ENCODE measurements around the gene FAM107A.

The FAM107A gene

GRCh38 chr3:58591517-58592510 lies 14.6 kb upstream of the FAM107A start:
- no peak for DNase-seq

- DNase-seq, result no peak
Observed at GRCh38 chr3:58588030-58588614, 10.9 kb upstream of the FAM107A start.

- no peak for DNase-seq
Observed at GRCh38 chr3:58586776-58587192, 9.6 kb upstream of the FAM107A start.

GRCh38 chr3:58585994-58586393 lies 8.8 kb upstream of the FAM107A start:
- no peak for DNase-seq

- DNase-seq, result peak; percentile 35
Observed at GRCh38 chr3:58585005-58585786, 8.0 kb upstream of the FAM107A start.

GRCh38 chr3:58584690-58585004 lies 7.5 kb upstream of the FAM107A start:
- DNase-seq, result peak; percentile 17

GRCh38 chr3:58581328-58582091 lies 4.3 kb upstream of the FAM107A start:
- no peak for DNase-seq

- DNase-seq, result no peak
Observed at GRCh38 chr3:58580826-58581327, 3.7 kb upstream of the FAM107A start.

- DNase-seq, result no peak
Observed at GRCh38 chr3:58578873-58579272, 1.7 kb upstream of the FAM107A start.

- DNase-seq, result no peak
Observed at GRCh38 chr3:58576716-58577115, 475 bp downstream of the FAM107A start.

GRCh38 chr3:58575971-58576652 lies 1.1 kb downstream of the FAM107A start:
- no peak for DNase-seq

- no peak for DNase-seq
Observed at GRCh38 chr3:58574682-58575081, 2.5 kb downstream of the FAM107A start.

GRCh38 chr3:58574106-58574505 lies 3.1 kb downstream of the FAM107A start:
- no peak for DNase-seq

GRCh38 chr3:58573640-58574039 lies 3.6 kb downstream of the FAM107A start:
- DNase-seq, result no peak

- DNase-seq, result no peak
Observed at GRCh38 chr3:58572634-58573230, 4.5 kb downstream of the FAM107A start.

- DNase-seq, result no peak
Observed at GRCh38 chr3:58572013-58572633, 5.1 kb downstream of the FAM107A start.

- no peak for DNase-seq
Observed at GRCh38 chr3:58570851-58571250, 6.3 kb downstream of the FAM107A start.

GRCh38 chr3:58569287-58570001 lies 7.7 kb downstream of the FAM107A start:
- no peak for DNase-seq

- DNase-seq, result peak; percentile 12
Observed at GRCh38 chr3:58568572-58569286, 8.5 kb downstream of the FAM107A start.

- no peak for DNase-seq
Observed at GRCh38 chr3:58567251-58567515, 10.0 kb downstream of the FAM107A start.

Data from NCI-H748 treated with DMSO at 0.1 percent for 48 hours (cell line).